Left lung (tissue), 10 donors: ENCODE data around the gene KNSTRN. TPM values are rescaled to one million over a fixed set of nuclear protein-coding genes. Genes with fewer than 3 reads are reported as not detected.

Experiments used
- ATAC-seq: fragments of 200-7000 bp; cut with Tn5 transposase; one replicate; pipeline ENCODE4 v1.9.1; 2020; ENCODE audit warnings: moderate library complexity
- DNase-seq, 4 donors: peaks; one replicate each; pipeline ENCODE4 v3.0.0-alpha.2; 2013 to 2020
- H3K27ac ChIP-seq, 2 donors: fragments of 200-600 bp; sonication (generic) in 1 of 2; one replicate each; pipeline versions ENCODE4 v1.5.0 to v1.8.0; 2020 to 2021
- H3K27me3 ChIP-seq, 2 donors: fragments of 200-600 bp; sonication (generic) in 1 of 2; one replicate each; pipeline versions ENCODE4 v1.5.0 to v1.8.0; 2020 to 2021
- H3K36me3 ChIP-seq, 2 donors: fragments of 200-600 bp; sonication (generic) in 1 of 2; one replicate each; pipeline versions ENCODE4 v1.5.0 to v1.8.0; 2020 to 2021
- H3K4me1 ChIP-seq, 2 donors: fragments of 200-600 bp; one replicate each; pipeline ENCODE4 v1.8.0; 2021
- H3K4me3 ChIP-seq, 2 donors: fragments of 200-600 bp; sonication (generic) in 1 of 2; one replicate each; pipeline versions ENCODE4 v1.5.0 to v1.8.0; 2020 to 2021; ENCODE audit warnings: mild to moderate bottlenecking in 1 of 2
- H3K9me3 ChIP-seq, 2 donors: fragments of 200-600 bp; sonication (generic) in 1 of 2; one replicate each; pipeline versions ENCODE4 v1.5.0 to v1.8.0; 2020 to 2021
- intact Hi-C, 2 donors: fragments of 100-400 bp; cut with DNase I; formaldehyde crosslinking; loops; one replicate each; pipeline versions ENCODE4 v1.11.2 to v1.14.2; 2022
- polyA plus RNA-seq, 6 donors: library from polyadenylated mRNA; unstranded; fragments of 120-200 nt; gene quantifications; one replicate each; pipeline ENCODE4 v1.2.1, GENCODE V29; 2013; ENCODE audit not compliant: insufficient read length in 6 of 6
- total RNA-seq, 2 donors: library from RNA; stranded (reverse); fragmentation: NEBNext Ultra II Directional; extraction: Animal tissue kit (Norgen Biotek cat#: 25700); gene quantifications; one replicate each; pipeline ENCODE4 v1.2.1, GENCODE V29; 2021
- TF ChIP-seq, protein P1 (sequence below), 2 donors: fragments of 200-600 bp; sonication (generic) in 1 of 2; IDR thresholded peaks; one replicate each; pipeline versions ENCODE4 v1.5.0 to v1.8.0; 2021; ENCODE audit warnings: antibody characterized with exemption in 2 of 2
- donor health status: DM: no; HTN: yes; CAD: no.
- donor health status: DM: no; HTN: no; CAD: no.

The KNSTRN gene
- total and polyA plus RNA-seq, 8 donors, result 14.2 to 46.2 (median 30.2) TPM

GRCh38 chr15:40355976-40356585 lies 26.4 kb upstream of the KNSTRN start:
- ATAC-seq (no peak), DNase-seq (no peak)
- no peak overlapping the region for H3K27ac ChIP-seq
- H3K4me1 ChIP-seq, result peaks cover 0 to 19% of the 10 kb centered on the region in 2 donors
- H3K36me3 ChIP-seq, result no peaks in the 10 kb centered on the region
- no peaks in the 10 kb centered on the region for H3K9me3 ChIP-seq
- H3K4me3 ChIP-seq, result no peak overlapping the region
- TF ChIP-seq, protein P1, sequence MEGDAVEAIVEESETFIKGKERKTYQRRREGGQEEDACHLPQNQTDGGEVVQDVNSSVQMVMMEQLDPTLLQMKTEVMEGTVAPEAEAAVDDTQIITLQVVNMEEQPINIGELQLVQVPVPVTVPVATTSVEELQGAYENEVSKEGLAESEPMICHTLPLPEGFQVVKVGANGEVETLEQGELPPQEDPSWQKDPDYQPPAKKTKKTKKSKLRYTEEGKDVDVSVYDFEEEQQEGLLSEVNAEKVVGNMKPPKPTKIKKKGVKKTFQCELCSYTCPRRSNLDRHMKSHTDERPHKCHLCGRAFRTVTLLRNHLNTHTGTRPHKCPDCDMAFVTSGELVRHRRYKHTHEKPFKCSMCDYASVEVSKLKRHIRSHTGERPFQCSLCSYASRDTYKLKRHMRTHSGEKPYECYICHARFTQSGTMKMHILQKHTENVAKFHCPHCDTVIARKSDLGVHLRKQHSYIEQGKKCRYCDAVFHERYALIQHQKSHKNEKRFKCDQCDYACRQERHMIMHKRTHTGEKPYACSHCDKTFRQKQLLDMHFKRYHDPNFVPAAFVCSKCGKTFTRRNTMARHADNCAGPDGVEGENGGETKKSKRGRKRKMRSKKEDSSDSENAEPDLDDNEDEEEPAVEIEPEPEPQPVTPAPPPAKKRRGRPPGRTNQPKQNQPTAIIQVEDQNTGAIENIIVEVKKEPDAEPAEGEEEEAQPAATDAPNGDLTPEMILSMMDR (IDR thresholded peaks at IDR 0.05), result no peak
- peaks cover 0 to 6% of the 10 kb centered on the region in 2 donors for H3K27me3 ChIP-seq
- intact Hi-C loops, result no loop called here

- H3K27ac ChIP-seq, result no peak overlapping the region
- no peak for DNase-seq
- peaks cover 0 to 6% of the 10 kb centered on the region in 2 donors for H3K27me3 ChIP-seq
- intact Hi-C loops, result no loop called here
- no peaks in the 10 kb centered on the region for H3K36me3 ChIP-seq
- TF ChIP-seq, protein P1 (IDR thresholded peaks at IDR 0.05), result no peak
- no peaks in the 10 kb centered on the region for H3K9me3 ChIP-seq
- peaks cover 0 to 19% of the 10 kb centered on the region in 2 donors for H3K4me1 ChIP-seq
- ATAC-seq, result no peak
- peak overlapping the region; percentile 48 to 58 for H3K4me3 ChIP-seq
Observed at GRCh38 chr15:40357246-40357645, 25.3 kb upstream of the KNSTRN start.

DNA sequence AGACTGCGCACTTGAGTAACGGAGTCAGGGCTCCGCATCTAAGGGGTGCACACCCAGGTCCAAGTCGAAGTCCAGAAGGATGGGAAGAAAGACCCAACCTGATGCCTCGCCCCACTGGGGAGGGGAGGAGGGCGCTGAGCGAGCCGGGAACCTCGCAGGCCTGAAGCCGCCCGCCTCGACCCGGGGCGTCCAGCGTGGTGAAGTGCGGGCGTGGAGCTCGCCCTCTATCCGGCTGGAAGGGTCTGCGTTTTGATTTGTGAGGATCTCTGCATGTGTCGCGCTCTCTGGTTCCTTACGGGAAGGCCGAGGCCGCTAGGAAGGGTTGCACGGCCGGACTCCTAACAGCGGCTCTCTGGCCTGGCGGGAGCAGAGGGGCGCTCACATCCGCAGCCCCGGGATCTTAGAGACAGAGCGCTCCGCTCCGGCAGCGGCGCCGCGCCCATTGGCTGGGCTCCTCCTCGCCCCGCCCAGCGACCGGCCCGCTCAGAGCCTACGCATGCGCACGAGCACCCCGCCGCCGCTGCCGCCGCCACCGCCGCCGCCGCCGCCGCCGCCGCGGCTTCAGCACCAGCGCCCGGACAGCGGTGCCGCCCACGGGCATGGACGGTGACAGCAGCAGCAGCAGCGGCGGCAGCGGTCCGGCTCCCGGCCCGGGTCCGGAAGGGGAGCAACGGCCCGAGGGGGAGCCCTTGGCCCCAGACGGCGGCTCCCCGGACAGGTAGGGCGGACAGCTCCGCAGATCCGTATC lies 24.6 kb upstream of the KNSTRN start, which contains the start of gene DISP2:
Gene DISP2, plus strand, starts transcription at position 497 of the 748 bp plus-strand sequence. Its CDS starts 103 bp downstream, at position 600.
- TF ChIP-seq, protein P1 (IDR thresholded peaks at IDR 0.05), result no peak
- Histone ChIP-seq H3K4me1 (peaks cover 0 to 19% of the 10 kb centered on the region in 2 donors), H3K9me3 (no peaks in the 10 kb centered on the region), H3K4me3 (peak within 1 kb of the TSS; percentile 48 to 58), H3K27ac (no peak within 1 kb of the TSS), H3K36me3 (no peaks in the 10 kb centered on the region), H3K27me3 (peaks cover 0 to 6% of the 10 kb centered on the region in 2 donors)
- peak; percentile 84 to 97 (median 86) for DNase-seq
- intact Hi-C loops, result no loop called here
- ATAC-seq, result peak; percentile 93

DNA sequence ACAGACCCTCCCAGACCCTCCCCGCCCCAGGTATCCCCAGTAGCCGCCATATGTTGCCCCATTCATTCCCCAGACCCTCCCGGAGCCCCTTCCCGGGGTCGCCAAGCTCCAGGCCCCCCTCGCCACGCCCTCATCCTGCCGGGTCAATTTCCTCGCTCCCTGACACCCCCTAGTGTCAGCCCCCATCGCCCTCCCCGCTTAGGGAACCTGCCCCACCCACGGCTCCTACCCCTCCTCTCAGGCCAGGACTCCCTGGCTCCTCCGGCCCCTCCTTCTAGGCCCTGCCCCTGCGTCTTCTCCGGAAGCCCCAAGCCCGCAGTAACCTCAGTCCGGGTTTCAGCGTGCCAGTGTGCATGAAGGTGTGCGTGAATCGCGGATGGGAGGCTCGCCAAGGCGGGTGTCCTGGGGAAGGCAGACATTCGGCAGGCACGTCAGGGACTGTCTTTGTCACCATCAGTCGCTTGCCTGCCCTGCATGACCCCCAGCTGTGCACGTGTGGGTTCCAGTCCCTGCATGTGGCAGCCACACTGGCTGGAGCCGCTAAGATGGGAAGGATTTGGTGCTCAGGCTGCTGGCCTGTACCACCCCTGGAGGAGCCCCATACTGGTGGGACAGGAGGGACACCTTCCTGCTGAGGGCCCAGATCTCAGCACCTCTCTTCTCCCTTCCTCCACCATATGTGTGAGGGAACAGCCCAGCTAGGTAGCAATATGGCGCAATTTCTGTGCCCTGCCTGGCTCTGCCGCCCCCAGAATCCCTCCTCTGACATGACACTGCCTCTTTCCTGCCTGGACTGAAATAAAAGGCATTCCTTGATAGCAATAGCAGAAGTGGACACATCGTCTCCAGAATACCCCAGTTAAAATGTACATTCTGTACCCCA lies 23.8 kb upstream of the KNSTRN start:
- ATAC-seq, result peak; percentile 23
- TF ChIP-seq, protein P1 (IDR thresholded peaks at IDR 0.05), result no peak
- DNase-seq, result peak in 2 of 4 donors; percentile 36 to 81
- intact Hi-C loops, result no loop called here
- peaks cover 0 to 19% of the 10 kb centered on the region in 2 donors for H3K4me1 ChIP-seq
- H3K36me3 ChIP-seq, result no peaks in the 10 kb centered on the region
- H3K9me3 ChIP-seq, result no peaks in the 10 kb centered on the region
- H3K27me3 ChIP-seq, result peaks cover 0 to 6% of the 10 kb centered on the region in 2 donors
- H3K4me3 ChIP-seq, result peak overlapping the region; percentile 48 to 58
- H3K27ac ChIP-seq, result no peak overlapping the region
